ENCODE data around the gene ASRGL1. TPM values are rescaled to one million over a fixed set of nuclear protein-coding genes. Genes with fewer than 3 reads are reported as not detected.

ASRGL1 gene
- total RNA-seq, 1 experiment from 2014 or later = not detected

DNA sequence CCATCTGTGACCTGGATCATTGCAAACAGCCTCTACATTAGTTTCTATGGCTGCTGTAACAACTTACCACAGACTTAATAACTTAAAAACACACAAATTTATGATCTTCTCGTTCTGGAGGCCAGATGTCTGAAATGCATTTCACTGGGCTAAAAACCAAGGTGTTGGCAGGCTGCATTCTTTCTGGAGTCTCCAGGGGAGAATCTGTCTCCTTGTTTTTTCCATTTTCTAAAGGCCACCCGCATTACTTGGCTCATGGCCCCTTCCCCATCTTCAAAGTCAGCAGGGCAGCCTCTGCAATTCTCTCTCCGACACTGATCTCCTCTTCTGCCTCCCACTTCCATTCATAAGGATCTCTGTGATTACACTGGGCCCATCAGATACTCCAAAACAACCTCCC lies 93.2 kb downstream of the ASRGL1 start:
- H3K4me1 ChIP-seq (ENCODE audit: low read length) = no peaks in the 10 kb centered on the region
- no peaks in the 10 kb centered on the region for H3K9me2 ChIP-seq (replicated peaks; ENCODE audit: insufficient read depth, low read length)
- H4K20me1 ChIP-seq (ENCODE audit: insufficient read depth, low read depth, low read length) = no peaks in the 10 kb centered on the region
- no peak overlapping the region for H3K9ac ChIP-seq (ENCODE audit: low read length)
- H3K27ac ChIP-seq (ENCODE audit: low read length) = no peak overlapping the region
- H3K79me2 ChIP-seq (ENCODE audit: low read length) = no peaks in the 10 kb centered on the region
- no peak overlapping the region for H2AFZ ChIP-seq (ENCODE audit: low read length)
- H3K9me3 ChIP-seq (ENCODE audit: low read length) = no peaks in the 10 kb centered on the region
- no peaks in the 10 kb centered on the region for H3K36me3 ChIP-seq (ENCODE audit: insufficient read depth, low read length)
- no peak overlapping the region for H3K4me2 ChIP-seq (ENCODE audit: low read depth, low read length, poor library complexity, severe bottlenecking)
- no peaks in the 10 kb centered on the region for H3K27me3 ChIP-seq (ENCODE audit: low read length)
- peak; percentile 21 for DNase-seq
- no peak overlapping the region for H3K4me3 ChIP-seq (ENCODE audit: low read length)

DNA sequence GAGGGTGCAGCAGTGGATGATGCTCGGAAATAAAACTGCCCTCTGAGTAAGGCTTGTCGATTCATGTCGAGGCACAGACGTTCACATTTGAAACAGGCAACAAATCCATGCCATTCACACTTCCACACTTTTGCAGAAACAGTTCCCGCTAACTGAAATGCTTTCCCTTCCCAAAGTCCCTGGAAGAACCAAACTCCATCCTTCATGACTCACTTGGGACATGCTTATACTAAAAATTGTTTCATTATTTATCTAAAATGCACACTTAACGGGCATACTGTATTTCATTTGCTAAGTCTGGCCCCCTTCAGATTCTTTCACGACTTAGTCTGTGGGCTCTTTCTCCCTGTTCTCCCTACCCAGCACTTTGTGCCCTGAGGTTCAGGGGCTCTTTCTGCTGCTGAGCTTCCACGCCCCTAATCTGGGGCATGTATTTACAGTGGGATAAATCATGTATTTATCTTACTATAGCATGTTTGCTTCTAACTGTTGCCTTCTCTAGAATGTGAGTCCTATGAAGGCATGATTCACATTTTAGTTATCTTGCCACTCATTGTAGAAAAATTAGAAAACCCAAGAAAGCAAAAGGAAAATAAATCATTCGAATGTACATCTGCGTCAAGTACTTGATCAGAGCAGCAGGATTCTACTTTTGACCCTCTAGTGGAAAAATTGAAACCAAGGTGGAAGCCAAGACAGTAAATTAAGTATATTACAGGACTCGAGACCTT lies 94.1 kb downstream of the ASRGL1 start:
- no peaks in the 10 kb centered on the region for H3K27me3 ChIP-seq (ENCODE audit: low read length)
- no peaks in the 10 kb centered on the region for H3K9me2 ChIP-seq (replicated peaks; ENCODE audit: insufficient read depth, low read length)
- H3K79me2 ChIP-seq (ENCODE audit: low read length) = no peaks in the 10 kb centered on the region
- H3K4me2 ChIP-seq (ENCODE audit: low read depth, low read length, poor library complexity, severe bottlenecking) = no peak overlapping the region
- no peak for DNase-seq
- H2AFZ ChIP-seq (ENCODE audit: low read length) = no peak overlapping the region
- no peak overlapping the region for H3K4me3 ChIP-seq (ENCODE audit: low read length)
- H4K20me1 ChIP-seq (ENCODE audit: insufficient read depth, low read depth, low read length) = no peaks in the 10 kb centered on the region
- no peaks in the 10 kb centered on the region for H3K36me3 ChIP-seq (ENCODE audit: insufficient read depth, low read length)
- H3K27ac ChIP-seq (ENCODE audit: low read length) = no peak overlapping the region
- no peaks in the 10 kb centered on the region for H3K4me1 ChIP-seq (ENCODE audit: low read length)
- no peak overlapping the region for H3K9ac ChIP-seq (ENCODE audit: low read length)
- no peaks in the 10 kb centered on the region for H3K9me3 ChIP-seq (ENCODE audit: low read length)

DNA sequence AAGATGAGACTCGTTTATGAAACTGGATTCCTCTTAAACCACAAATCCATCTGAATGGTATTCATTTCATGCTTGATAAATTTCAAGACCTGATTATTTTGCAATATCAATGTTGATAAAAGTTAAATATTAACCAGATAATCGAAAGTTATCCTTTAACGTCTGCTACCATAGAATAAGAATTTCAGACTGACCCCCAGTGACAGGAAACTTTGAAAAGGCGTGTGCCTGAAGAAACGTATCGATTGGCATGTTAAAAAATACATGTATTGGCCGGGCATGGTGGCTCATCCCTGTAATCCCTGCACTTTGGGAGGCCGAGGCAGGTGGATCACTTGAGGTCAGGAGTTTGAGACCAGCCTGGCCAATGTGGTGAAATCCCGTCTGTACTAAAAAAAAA lies 95.4 kb downstream of the ASRGL1 start:
- no peaks in the 10 kb centered on the region for H3K9me2 ChIP-seq (replicated peaks; ENCODE audit: insufficient read depth, low read length)

DNA sequence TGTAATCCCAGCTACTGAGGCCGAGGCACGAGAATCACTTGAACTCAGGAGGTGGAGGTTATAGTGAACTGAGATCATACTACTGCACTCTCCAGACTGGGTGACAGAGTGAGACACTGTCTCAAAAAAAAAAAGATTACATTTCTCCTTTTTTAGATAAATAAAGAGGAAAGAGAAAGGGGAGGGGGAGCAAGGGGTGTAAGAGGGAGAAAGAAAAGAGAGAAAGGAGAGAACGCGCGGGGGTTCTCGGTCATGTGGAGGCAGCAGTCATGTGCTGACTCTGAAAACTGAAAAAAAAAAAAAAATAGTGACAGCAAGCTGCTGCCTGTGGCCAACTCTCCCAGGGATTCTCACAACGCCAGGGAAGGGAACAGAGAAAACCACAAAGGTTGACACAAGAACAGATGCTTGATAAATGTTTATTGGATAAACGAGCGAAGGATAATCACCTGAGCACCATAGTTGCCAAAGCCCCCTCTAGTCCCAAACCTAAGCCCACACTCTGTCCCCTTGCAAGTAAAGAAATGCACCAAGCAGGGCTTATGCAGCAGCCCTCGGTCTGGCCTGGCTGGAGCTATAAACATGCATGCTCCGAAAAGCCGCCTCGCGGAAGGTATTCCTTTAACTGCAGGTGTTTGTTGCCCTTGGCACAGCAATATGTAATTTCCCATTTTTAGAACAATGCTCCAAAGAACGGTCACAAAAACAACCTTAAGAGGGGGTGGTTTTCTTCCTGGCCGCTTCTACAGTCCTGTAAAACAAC lies 96.1 kb downstream of the ASRGL1 start:
- DNase-seq = no peak
- Histone ChIP-seq H3K27me3 (ENCODE audit: low read length) (no peaks in the 10 kb centered on the region), H3K36me3 (ENCODE audit: insufficient read depth, low read length) (no peaks in the 10 kb centered on the region), H3K9ac (ENCODE audit: low read length) (no peak overlapping the region), H3K4me2 (ENCODE audit: low read depth, low read length, poor library complexity, severe bottlenecking) (no peak overlapping the region), H4K20me1 (ENCODE audit: insufficient read depth, low read depth, low read length) (no peaks in the 10 kb centered on the region), H3K27ac (ENCODE audit: low read length) (no peak overlapping the region), H3K79me2 (ENCODE audit: low read length) (no peaks in the 10 kb centered on the region), H2AFZ (ENCODE audit: low read length) (no peak overlapping the region), H3K4me1 (ENCODE audit: low read length) (no peaks in the 10 kb centered on the region), H3K9me3 (ENCODE audit: low read length) (no peaks in the 10 kb centered on the region), H3K4me3 (ENCODE audit: low read length) (no peak overlapping the region), H3K9me2 (replicated peaks; ENCODE audit: insufficient read depth, low read length) (no peaks in the 10 kb centered on the region)

More for the DNA sequence above, 95.4 kb downstream of the ASRGL1 start:
- no peak for DNase-seq
- Histone ChIP-seq H3K4me1 (ENCODE audit: low read length) (no peaks in the 10 kb centered on the region), H3K79me2 (ENCODE audit: low read length) (no peaks in the 10 kb centered on the region), H3K4me3 (ENCODE audit: low read length) (no peak overlapping the region), H3K9me3 (ENCODE audit: low read length) (no peaks in the 10 kb centered on the region), H3K4me2 (ENCODE audit: low read depth, low read length, poor library complexity, severe bottlenecking) (no peak overlapping the region), H3K27me3 (ENCODE audit: low read length) (no peaks in the 10 kb centered on the region), H4K20me1 (ENCODE audit: insufficient read depth, low read depth, low read length) (no peaks in the 10 kb centered on the region), H3K9ac (ENCODE audit: low read length) (no peak overlapping the region), H3K27ac (ENCODE audit: low read length) (no peak overlapping the region), H3K36me3 (ENCODE audit: insufficient read depth, low read length) (no peaks in the 10 kb centered on the region), H2AFZ (ENCODE audit: low read length) (no peak overlapping the region)

DNA sequence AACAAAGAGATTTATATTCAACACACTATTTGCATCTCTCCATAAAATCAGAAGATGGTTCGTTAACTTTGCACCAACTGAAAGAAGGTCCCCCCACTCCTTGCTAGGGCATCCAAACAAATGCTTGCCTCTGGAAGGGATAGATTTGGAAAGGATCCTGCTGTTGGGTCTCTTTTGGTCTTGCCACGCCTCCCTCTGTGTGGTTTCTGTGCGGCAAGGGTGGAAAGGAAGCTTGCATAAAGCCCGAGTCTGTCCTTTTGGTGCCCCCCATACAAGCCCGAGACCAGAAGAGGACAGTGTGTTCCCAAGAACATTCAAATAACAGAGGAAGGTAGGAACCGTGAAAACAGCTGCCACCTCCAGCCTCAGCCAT lies 96.6 kb downstream of the ASRGL1 start:
- no peak overlapping the region for H3K9ac ChIP-seq (ENCODE audit: low read length)
- no peaks in the 10 kb centered on the region for H4K20me1 ChIP-seq (ENCODE audit: insufficient read depth, low read depth, low read length)
- no peak overlapping the region for H2AFZ ChIP-seq (ENCODE audit: low read length)
- H3K9me2 ChIP-seq (replicated peaks; ENCODE audit: insufficient read depth, low read length) = no peaks in the 10 kb centered on the region
- H3K36me3 ChIP-seq (ENCODE audit: insufficient read depth, low read length) = no peaks in the 10 kb centered on the region
- H3K4me2 ChIP-seq (ENCODE audit: low read depth, low read length, poor library complexity, severe bottlenecking) = no peak overlapping the region
- H3K4me3 ChIP-seq (ENCODE audit: low read length) = no peak overlapping the region
- H3K9me3 ChIP-seq (ENCODE audit: low read length) = no peaks in the 10 kb centered on the region
- no peak for DNase-seq
- no peaks in the 10 kb centered on the region for H3K79me2 ChIP-seq (ENCODE audit: low read length)
- no peaks in the 10 kb centered on the region for H3K27me3 ChIP-seq (ENCODE audit: low read length)
- H3K4me1 ChIP-seq (ENCODE audit: low read length) = no peaks in the 10 kb centered on the region
- no peak overlapping the region for H3K27ac ChIP-seq (ENCODE audit: low read length)

DNA sequence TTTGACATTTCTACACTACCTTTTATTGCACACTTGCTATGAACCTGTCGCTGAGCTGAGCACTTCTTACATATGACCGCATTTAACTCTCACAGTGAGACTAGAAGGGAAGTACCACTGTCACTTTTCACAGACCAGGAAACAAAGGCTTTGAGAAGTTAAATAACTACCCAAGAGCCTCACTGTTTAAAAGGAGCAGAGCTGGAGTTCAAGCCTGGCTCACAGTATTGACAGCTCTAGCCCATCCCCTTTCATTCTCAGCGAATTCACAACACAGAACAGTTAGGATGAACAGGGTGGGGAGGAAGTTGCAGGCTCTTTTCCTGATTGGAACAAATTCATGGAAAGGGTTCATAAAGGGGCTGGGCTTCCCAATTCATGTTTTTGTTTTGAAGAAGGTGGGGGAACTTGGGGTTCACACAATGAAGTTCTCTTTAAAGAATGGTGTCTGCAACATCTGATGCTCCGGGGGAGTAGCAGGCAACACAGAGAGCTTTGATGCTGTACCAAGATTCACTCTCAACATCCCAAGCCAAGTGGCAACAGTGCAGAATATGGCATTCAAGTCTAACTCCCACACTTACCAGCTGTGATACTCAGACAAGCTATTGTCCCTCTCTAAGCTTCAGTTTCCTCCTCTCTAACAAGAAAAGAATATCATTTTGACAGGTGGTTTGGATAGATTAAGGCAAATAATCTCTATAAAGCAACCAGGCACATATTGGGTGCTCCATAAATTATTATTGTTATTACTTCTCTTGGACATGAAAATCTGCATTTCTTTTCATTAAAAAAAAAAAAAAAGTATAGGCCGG lies 98.8 kb downstream of the ASRGL1 start:
- Histone ChIP-seq H3K4me1 (ENCODE audit: low read length) (no peaks in the 10 kb centered on the region), H3K4me2 (ENCODE audit: low read depth, low read length, poor library complexity, severe bottlenecking) (no peak overlapping the region), H3K27me3 (ENCODE audit: low read length) (no peaks in the 10 kb centered on the region), H3K9me2 (replicated peaks; ENCODE audit: insufficient read depth, low read length) (no peaks in the 10 kb centered on the region), H3K79me2 (ENCODE audit: low read length) (no peaks in the 10 kb centered on the region), H3K36me3 (ENCODE audit: insufficient read depth, low read length) (no peaks in the 10 kb centered on the region), H2AFZ (ENCODE audit: low read length) (no peak overlapping the region), H3K9ac (ENCODE audit: low read length) (no peak overlapping the region), H3K4me3 (ENCODE audit: low read length) (no peak overlapping the region), H3K27ac (ENCODE audit: low read length) (no peak overlapping the region), H4K20me1 (ENCODE audit: insufficient read depth, low read depth, low read length) (no peaks in the 10 kb centered on the region), H3K9me3 (ENCODE audit: low read length) (no peaks in the 10 kb centered on the region)
- DNase-seq = no peak

DNA sequence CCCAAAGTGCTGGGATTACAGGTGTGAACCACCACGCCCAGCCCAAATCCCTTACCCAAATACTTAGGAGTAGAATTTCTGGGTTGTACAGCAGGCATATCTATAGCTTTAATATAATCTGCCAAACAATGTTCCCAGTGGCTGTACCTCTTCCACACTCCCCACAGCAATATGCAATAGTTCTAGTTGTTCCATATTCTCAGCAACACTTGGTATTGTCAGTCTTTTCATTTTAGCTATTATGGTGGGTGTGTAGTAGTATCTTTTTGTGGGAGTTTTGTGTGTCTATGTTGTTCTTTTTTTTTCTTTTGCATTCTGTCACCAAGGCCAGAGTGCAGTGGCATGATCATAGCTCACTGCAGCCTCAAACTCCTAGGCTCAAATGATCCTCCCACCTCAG lies 100.4 kb downstream of the ASRGL1 start:
- H3K4me1 ChIP-seq (ENCODE audit: low read length) = no peaks in the 10 kb centered on the region
- H2AFZ ChIP-seq (ENCODE audit: low read length) = no peak overlapping the region
- no peaks in the 10 kb centered on the region for H3K79me2 ChIP-seq (ENCODE audit: low read length)
- H4K20me1 ChIP-seq (ENCODE audit: insufficient read depth, low read depth, low read length) = no peaks in the 10 kb centered on the region
- H3K4me3 ChIP-seq (ENCODE audit: low read length) = no peak overlapping the region
- DNase-seq = no peak
- no peaks in the 10 kb centered on the region for H3K36me3 ChIP-seq (ENCODE audit: insufficient read depth, low read length)
- H3K9me3 ChIP-seq (ENCODE audit: low read length) = no peaks in the 10 kb centered on the region
- no peaks in the 10 kb centered on the region for H3K27me3 ChIP-seq (ENCODE audit: low read length)
- H3K4me2 ChIP-seq (ENCODE audit: low read depth, low read length, poor library complexity, severe bottlenecking) = no peak overlapping the region
- no peak overlapping the region for H3K27ac ChIP-seq (ENCODE audit: low read length)
- no peak overlapping the region for H3K9ac ChIP-seq (ENCODE audit: low read length)
- no peaks in the 10 kb centered on the region for H3K9me2 ChIP-seq (replicated peaks; ENCODE audit: insufficient read depth, low read length)

DNA sequence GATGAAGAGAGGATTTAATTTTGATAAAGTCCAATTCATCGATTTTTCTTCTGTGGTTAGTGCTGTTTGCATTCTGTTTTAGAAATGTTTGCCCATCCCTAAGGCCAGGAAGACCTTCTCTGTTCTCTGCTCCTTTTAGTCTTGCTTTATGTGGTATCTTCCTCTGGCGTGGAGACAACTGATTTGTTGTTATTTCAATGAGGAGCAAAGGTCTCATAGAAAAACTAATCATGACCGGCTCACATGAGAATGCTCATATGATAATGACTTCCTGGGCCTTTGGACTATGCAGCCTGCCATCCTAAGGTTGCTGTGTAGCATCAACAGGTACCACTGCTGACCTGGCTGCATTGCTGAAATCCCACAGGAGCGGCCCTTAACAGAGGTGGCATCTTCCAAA lies 101.4 kb downstream of the ASRGL1 start:
- H3K9me2 ChIP-seq (replicated peaks; ENCODE audit: insufficient read depth, low read length) = no peaks in the 10 kb centered on the region

More for the DNA sequence above, 101.4 kb downstream of the ASRGL1 start:
- H3K9me3 ChIP-seq (ENCODE audit: low read length) = no peaks in the 10 kb centered on the region
- no peak overlapping the region for H2AFZ ChIP-seq (ENCODE audit: low read length)
- H3K4me3 ChIP-seq (ENCODE audit: low read length) = no peak overlapping the region
- no peaks in the 10 kb centered on the region for H4K20me1 ChIP-seq (ENCODE audit: insufficient read depth, low read depth, low read length)
- DNase-seq = no peak
- H3K27ac ChIP-seq (ENCODE audit: low read length) = no peak overlapping the region
- H3K36me3 ChIP-seq (ENCODE audit: insufficient read depth, low read length) = no peaks in the 10 kb centered on the region
- H3K4me2 ChIP-seq (ENCODE audit: low read depth, low read length, poor library complexity, severe bottlenecking) = no peak overlapping the region
- no peaks in the 10 kb centered on the region for H3K27me3 ChIP-seq (ENCODE audit: low read length)
- no peaks in the 10 kb centered on the region; the same call in 1 of the 2 replicates for H3K4me1 ChIP-seq (ENCODE audit: low read length)
- no peaks in the 10 kb centered on the region for H3K79me2 ChIP-seq (ENCODE audit: low read length)
- H3K9ac ChIP-seq (ENCODE audit: low read length) = no peak overlapping the region

Data from Karpas-422 (cell line).